Stimulated activated CD8-positive, alpha-beta memory T cell treated with anti-CD3 and anti-CD28 coated beads, Interleukin-4, amount 100 ng/mL, for 1 hour (primary cell): ENCODE results near the gene SLC17A9.

Source experiments
- DNase-seq, 2 donors: peaks; one replicate each; pipeline ENCODE4 v3.0.0-alpha.2; 2020; ENCODE audit warnings: low read depth in 2 of 2, low spot score in 1 of 2

Gene SLC17A9

DNA sequence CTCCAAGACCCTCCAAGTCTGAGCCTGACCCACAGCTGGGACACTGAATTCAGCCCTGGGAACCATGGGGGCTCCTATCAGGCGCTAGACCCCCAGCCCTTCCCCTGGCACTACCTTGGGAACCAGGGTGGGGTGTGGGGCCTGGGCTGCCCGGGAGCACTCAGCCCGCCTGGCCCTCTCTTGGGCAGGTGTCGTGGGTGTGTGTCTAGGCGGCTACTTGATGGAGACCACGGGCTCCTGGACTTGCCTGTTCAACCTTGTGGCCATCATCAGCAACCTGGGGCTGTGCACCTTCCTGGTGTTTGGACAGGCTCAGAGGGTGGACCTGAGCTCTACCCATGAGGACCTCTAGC, 14.6 kb downstream of the SLC17A9 start:
- DNase-seq = no peak

DNA sequence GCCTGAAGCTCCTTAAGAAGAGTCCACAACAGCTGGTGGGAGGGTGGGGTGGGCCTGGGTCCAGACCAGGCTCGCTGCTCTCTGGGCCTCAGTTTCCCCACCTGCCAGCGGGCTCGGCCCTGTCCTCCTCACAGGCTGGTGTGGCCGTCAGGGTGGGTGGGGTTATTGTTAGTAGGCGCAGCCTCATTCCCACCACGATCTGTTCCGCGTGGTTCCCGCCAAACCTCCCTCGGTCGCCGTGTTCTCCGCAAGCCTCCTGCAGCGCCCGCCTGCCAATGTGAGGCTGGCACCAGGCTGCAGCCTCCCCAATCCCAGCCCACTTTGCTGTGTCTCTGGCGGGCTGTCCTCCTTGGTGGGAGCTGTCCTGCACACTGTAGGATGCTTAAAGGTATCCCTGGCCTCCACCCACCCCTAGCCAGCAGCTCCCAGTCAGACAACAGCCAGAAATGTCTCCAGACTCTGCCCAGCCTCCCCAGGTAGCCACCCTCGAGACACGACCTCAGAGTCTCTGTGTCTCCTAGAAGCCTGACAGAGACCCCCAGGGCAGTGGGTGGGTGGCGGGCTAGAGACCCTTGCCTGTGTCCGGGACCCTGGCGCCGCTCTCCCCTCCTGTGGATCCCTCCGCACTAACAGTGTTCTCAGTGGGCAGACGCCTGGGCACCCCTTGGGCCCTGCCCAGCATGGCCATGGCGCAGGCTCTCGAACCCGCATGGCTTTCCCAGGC, 15.3 kb downstream of the SLC17A9 start:
- no peak for DNase-seq

DNA sequence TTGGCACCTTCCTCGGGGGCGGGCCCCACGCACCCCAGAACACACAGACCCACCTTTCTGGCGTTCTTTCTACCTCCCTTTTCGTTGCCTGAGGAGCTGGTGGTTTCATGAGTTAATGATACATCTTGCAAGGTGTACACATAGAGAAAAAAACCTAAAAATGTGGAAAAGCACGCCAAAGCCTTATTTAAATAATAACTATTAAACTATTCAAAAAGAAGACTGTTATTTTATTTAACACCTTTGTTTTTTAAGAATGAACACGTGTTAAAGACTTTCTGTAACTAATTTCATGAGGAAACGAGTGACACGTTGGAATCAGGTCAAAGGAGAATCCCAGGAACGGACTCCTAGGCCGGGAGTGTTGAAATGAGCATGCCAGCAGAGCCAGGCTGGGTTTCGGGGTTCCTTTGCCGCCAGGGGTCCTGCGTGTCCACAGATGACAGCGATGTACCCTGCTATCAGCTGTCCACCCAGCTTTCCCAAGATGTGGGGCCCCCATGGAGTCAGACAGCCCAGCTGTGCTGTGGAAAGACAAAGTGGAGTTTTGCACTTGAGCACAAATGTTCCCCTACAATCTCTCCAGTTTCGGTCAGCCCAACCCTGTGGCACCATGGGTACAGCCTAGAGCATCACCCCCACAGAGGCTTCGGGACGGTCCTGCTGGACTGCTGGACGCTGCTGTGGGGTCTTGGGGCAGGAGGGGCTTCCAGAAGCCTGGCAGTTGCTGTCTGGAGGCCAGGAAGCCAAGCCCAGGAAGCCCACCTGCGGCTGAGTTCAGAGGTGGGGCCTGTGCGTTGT, 16.1 kb downstream of the SLC17A9 start:
- no peak for DNase-seq

DNA sequence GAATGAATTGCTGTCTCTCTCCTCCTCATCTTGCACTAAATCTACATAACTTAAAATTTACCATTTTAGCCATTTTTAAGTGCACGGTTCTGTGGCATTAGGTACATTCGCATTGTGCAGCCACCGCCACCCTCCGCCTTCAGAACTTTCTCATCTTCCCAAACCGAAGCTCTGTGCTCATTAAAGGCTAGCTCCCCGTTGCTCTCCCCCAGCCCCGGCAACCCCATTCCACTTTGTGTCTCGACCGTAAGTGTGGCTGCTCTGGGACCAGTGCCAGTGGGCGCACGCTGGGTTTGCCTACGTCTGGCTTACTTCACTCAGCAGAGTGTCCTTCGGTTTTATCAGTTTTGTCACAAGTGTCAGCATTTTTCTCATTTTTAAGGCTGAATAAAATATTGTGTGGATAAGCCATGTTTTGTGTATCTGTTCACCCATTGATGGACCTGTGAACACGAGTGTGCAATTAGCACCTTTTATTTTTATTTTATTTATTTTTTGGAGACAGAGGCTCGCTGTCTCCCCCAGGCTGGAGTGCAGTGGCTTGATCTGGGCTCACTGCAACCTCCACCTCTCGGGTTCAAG, 16.8 kb downstream of the SLC17A9 start:
- DNase-seq = no peak

DNA sequence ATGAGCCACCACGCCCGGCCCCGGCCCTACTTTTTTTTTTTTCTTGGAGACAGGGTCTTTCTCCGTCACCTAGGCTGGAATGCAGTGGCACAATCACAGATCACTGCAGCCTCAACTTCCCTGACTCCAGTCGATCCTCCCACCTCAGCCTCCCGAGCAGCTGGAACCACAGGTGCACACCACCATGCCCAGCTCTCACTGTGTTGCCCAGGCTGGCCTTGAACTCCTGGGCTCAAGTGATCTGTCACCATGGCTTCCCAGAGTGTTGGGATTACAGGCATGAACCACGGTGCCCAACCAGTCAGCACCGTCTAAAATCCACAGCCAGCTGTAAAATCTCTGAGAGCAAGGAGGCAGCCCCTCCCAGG, 17.4 kb downstream of the SLC17A9 start:
- no peak for DNase-seq

DNA sequence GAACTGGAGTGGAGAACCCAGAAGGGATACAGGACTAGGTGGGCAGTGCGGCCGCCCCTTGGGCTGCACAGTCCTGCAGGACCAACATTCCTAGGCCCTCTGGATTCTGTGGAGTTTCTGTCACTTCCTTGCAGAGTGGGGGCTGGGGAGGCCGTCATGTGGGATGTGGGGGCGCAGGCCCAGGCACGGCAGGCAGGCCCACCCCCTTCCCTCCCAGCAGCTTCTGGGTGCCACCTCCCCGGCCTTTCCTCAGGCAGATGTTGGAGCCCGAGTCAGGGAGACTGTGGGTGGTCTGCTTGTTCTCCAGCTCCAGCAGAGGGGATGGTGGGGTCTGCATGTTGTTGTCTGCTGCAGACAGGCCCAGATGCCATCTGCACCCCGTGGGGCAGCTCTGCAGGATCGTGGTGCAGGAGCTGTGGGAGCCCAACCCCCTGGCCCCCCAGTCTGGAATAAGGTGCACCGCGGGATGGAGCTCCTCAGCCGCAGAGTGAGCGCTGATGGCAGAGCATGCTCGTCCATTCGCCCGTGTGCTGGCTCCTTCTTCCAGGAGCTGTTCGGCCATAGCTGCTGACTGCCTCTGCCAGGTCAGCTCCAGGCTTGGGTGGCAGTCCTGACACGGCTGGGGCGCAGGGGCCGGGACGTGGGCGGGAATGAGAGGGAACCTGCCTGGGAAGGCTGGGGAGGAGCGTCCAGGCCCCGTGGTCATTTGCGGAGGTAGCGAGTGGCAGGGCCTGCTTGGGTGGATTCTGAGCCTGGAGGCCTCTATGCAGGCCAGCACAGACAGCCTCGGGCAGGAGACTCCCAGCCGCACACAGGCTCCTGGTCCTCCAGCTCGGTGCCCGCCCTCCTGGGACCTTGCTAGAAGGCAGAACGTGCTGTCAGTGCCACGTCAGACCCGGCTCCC, 18.1 kb downstream of the SLC17A9 start:
- no peak for DNase-seq

DNA sequence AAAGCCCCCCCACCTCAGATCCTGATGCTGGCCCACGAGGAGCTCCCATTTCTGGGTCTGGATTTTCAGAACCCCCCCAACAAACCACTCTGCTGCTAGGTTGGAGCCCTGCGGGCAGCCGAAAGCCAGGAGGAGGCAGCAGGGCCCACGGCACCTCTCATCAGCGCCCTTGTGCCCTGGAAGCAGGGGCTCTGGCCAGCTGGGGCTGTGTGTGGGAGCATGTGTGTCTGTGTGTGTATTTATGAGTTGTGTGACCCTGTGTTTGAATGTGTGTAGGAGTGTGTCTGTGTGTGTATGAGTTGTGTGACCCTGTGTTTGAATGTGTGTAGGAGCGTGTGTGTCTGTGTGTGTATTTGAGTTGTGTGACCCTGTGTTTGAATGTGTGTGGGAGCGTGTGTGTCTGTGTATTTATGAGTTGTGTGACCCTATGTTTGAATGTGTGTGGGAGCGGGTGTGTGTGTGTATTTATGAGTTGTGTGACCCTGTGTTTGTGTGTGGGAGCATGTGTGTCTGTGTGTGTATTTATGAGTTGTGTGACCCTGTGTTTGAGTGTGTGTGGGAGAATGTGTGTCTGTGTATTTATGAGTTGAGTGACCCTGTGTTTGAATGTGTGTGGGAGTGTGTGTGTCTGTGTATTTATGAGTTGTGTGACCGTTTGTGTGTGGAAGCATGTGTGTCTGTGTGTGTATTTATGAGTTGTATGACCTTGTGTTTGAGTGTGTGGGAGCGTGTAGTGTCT, 18.9 kb downstream of the SLC17A9 start:
- no peak for DNase-seq

DNA sequence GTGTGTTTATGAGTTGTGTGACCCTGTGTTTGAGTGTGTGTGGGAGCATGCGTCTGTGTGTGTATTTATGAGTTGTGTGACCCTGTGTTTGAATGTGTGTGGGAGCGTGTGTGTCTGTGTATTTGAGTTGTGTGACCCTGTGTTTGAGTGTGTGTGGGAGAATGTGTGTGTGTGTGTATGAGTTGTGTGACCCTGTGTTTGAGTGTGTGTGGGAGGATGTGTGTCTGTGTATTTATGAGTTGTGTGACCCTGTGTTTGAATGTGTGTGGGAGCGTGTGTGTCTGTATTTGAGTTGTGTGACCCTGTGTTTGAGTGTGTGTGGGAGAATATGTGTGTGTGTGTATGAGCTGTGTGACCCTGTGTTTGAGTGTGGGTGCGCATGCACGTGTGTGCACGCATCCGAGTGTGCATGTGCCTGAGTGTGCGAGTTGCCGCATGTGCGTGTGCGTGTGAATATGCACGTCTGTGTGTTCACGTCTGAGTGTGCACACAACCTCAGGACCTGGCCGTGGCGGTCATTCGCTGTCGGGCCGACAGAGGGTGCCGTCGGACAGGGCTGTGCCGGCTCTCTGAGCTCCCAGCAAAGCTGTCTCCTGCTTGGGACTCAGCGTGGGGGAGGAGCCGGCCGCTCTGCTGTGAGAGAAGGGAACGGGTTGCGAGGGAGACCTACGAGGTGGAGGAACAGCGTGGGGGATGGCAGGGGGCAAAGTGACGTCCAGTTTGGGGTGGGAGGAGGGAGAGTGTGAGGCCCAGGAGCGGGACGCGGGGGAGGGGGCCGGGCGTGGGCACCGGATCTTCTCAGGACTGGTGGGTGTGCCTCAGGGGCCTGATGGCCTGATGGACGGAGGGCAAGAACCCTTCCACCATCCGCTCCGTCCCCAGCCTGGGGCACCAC, 19.7 kb downstream of the SLC17A9 start:
- DNase-seq = peak; percentile 51 to 76

DNA sequence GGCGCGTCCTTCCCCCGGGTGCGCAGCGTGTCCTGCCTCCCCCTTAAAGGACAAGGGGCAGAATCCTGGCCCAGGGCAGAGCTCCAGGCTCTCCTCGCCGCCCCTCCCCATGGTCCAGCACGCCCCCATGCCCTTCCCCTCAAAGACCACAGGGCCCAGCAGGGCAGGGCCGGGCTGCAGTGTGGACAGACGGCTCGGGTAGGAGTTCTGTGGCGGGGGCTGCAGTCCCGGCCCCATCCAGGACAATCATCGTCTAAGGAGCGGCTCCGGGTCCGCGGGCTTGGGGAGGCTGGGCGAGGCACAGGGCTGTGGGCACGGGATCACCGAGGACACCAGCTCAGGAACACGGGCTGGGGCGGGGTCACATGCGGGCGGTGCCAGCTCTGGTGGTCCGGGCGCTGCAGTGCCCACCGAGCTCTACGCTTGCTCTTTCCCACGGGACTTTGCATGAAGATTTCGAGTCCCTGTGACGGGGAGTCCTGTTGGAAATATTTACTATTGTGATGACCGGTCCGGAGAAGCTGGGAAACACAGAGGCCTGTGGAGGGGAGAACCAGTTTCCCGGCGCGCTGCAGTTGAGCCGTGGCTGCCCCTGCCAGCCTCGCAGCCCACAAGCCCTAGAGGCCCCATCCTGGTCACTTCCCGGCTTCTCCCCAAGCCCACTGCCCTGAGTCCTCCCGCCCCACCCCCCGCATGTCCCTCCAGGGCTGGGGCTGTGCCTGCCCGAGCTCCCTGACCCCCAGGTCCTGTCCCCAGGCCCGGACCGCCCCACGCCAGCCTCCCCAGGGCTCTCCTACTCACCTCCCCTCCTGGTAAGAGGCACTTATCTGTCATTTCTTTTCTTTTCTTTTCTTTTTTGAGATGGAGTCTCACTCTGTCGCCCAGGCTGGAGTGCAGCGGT, 20.6 kb downstream of the SLC17A9 start:
- no peak for DNase-seq

DNA sequence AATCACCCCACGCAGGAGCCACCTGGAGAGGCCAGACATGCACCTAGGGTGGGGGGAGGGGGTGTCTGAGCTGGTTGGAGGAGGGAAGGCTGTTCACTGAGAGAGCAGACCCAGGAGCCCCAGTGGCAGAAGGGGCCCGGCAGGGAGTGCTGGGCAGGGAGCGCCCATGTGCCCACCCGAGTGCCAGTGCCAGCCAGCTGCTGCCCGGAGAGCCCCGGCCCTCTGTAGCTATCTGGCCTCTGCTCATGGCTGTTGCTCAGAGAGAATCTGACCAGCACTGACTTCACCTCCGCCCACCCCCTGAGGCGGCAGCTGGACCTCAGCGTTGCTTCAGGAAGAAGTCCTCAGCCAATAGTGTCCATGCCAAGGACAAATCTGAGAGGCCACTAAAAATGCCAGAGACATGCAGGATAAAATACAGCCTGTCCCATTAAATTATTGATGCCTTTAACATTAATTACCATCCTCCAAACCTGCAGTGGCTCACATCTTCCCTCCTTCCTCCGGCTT, 22.8 kb downstream of the SLC17A9 start:
- DNase-seq = no peak

DNA sequence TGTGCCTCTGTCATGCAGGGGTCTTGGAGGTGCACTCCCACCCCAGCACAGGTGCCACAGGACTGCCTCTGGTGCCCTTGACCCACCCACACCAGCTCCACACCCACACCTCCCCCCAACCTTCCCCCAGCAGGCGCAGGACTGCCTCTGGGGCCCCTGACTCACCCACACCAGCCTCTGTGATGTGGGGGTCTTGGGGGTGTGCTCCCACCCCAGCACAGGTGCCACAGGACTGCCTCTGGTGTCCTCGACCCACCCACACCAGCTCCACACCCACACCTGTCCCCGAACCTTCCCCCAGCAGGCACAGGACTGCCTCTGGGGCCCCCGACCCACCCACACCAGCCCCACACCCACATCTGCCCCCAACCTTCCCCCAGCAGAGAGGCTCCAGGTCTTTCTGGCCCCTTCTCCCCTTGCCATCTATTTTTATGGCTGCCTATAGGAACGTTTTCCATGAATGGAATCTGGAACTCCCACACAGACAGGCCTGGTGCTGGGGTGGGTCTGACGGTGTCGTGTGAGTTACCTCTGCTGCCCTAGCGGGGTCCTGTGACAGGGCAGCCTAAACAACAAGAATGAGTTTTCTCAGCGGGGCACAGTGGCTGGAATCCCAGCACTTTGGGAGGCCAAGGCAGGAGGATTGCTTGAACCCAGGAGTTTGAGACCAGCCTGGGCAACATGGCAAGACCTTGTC, 23.5 kb downstream of the SLC17A9 start:
- no peak for DNase-seq

DNA sequence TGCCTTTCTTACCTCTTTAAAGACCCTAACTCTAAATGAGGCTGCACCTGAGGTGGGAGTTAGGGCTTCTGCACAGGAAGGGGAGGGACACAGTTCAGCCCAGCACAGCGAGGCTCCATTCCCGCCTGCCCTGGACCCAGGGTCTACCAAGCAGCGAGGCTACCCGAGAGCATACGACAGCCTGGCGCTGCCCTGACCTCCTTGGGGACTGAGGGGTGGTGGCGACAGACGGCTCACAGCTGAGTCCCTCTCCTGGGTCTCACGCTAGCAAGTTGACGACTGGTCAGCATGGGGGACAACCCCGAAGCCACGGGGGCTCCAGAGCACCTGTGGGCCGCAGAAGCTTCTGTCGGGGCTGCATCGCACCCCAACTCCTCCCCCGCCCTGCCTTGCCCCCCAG, 24.4 kb downstream of the SLC17A9 start:
- no peak for DNase-seq

DNA sequence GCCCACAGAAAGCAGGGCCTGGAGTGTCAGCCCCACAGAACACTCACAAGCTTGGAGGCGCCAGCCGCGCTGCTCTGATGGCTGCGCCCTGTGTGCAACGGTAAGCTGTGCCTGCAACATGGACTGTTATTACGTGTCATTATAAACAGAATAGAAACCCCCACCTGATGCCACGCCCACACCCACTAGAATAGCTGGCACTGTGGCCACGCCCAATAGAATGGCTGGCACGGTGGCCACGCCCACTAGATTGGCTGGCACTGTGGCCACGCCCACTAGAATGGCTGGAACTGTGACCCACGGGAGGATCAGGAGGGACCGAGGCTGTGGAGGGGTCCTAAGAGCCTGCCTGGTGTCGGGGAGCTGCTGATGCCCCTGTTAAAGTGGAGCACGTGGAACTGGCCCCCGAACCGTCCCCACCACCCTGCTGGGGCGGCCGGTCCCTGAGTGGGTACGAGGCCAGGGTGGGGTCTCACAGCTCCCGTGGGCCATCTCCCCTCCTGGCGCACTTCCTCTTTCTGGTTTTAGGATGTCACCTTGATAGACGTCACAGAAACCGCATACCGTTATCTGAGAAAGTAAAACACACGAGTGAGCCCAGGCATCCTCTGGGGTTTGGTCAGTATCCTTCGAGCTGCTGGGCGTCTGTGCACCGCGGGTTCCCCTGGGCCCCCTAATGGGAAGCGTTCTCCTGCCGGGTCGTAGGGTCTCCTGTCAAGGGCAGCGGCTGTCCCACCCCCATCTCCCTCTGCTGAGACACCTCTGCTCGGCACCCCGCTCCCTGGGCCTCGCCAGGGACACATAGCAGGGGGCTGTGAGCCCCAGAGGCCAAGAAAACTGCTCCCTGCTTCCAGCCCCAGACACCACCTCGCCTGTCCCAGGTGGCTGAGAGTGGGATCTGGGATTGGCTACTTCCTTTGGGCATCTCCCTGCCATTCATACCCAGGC, 25.4 kb downstream of the SLC17A9 start:
- DNase-seq = peak; percentile 41 to 64

DNA sequence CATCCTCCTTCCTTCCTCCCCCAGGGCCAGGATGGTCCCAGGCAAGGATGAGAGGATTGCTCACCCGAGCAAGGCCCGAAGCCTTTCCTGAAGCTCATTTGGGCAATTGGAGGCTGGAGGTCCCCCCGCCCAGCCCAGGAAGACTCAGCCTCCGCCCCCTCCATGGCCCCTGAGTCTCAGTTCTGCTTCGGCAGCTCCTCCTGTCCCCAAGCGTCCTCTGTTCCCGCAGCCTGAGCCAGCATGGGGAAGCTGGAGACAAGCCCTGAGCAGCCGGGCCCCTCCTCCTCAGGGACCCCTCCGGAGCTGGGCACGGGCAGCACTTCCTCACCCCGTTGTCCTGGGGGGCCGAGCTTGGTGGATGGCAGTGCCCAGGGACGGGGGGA, 26.0 kb downstream of the SLC17A9 start:
- no peak for DNase-seq

DNA sequence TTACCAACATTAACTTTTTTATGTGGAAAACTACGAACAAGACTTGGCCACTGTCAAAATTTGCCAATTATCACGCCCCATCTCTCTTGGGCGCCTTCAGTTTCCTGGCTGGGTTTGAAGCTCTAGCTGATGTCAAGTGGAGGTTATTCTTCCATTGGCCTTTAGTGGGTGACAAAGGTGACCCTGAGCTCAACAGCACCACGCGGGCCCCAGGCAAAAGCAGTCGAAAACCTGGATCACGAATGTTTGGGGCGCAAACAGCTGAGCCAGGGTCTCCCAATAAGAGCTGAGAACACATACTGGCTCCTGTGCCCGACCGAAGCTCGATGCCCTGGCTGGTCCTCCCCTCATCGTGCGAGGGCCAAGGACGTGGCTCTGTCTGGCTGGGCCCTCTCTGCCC, 26.8 kb downstream of the SLC17A9 start:
- DNase-seq = no peak

DNA sequence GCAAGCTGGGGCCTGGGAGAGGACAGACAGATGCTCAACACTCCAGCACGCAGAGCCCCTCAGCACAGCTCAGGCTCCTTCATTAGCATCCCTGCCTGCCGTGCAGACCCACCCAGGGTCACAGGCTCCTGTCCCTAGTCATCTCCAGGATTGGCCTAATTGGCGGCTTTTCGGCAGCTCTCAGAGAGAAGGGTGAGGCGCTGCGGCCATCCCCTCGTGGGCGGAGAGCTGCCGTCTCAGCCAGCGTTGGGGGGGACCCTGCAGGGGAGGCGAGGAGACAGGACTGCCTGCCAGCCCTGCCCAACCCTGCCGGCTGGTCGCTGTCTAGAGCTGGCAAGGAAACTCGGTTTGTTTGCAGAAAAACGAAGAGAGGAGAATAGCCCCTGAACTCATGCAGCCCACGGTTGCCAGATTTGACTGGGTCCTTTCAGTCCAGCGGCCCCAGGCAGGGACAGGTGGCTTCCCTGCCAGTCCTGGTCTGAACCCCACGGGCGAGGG, 27.4 kb downstream of the SLC17A9 start:
- DNase-seq = no peak
